NCI-H526 treated with DMSO at 0.1 percent for 48 hours (cell line): ENCODE measurements around the gene EDARADD.
"Not testable (repeated sequence)": the region's sequence is repeated elsewhere in the genome, so short reads cannot be mapped to it uniquely, and the experiment has no call there.

Experiments used
- DNase-seq: peaks from one replicate; lab custom pipeline; 2025; lab: John Stamatoyannopoulos, UW

Gene EDARADD

DNA sequence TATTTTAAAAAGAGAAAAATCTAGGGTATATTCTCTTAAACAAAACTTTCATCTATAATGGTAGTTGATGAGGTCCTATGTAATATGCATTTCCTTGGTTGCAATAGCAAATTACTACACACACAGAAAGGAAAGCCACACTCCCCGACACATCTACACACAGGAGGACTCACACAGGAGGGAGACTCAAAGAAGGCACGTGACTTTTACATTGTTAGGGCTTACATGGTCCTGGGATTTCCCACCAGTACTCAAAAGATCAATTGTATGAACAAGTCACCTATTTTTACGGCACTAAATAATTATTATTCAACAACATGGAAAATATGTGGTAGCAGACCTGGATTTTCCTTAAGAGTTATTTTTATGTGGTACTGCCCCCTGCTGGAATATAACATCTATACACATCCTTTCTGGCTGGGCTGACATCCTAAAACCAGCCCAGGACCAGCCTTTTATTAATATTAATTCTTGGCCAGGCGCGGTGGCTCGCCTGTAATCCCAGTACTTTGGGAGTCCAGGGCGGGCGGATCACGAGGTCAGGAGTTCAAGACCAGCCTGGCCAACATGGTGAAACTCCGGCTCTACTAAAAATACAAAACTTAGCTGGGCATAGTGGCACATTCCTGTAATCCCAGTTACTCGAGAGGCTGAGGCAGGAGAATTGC is 95.8 kb downstream of the EDARADD start:
- DNase-seq: peak; percentile 41

DNA sequence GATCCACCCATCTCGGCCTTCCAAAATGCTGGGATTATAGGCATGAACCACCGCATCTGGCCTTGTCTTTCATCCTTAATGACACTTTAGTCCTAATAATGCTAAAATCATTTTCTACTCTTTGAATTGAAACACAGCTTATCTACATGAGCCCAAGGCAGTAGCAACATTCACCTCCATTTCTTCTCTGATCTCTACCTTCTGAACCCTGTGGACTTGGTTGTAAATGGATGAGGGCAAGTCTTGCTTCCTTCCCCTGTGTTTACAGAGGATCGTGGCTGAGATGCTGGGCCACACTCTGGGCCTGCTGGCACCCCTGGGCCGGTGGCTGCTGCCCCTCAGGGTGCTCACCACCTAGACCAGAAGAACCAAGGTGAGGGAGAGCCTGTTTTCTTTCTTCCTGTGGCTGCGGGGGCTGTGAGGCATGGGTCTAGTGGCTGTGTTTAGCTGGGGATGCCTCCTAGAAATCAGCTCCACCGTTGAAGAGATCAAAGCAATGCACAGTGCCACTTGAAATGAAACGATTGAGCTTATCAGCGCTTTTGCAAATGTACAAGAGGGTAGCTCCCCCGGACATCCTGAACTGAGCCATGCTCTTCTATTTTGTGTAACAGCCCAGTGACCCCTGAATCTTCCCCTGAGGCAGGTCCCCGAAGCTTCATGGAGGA is 97.5 kb downstream of the EDARADD start:
- no peak for DNase-seq

DNA sequence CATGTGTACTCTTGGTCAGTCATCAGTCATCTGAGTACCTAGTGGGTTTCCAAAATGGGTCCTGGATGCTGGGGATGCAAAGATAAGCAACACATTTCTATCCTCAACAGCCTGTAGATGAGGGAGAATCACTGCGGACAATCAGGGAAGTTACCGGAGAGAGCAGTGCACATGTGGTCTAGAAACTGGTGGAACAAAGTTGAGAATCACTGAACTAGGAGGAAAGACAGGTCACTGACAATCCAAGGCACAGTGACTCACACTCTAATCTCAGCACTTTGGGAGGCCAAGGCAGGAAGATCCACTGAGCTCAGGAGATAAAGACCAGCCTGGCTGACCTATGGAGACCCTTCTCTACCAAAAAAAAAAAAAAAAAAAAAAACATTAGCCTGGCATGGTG is 98.3 kb downstream of the EDARADD start:
- no peak for DNase-seq

DNA sequence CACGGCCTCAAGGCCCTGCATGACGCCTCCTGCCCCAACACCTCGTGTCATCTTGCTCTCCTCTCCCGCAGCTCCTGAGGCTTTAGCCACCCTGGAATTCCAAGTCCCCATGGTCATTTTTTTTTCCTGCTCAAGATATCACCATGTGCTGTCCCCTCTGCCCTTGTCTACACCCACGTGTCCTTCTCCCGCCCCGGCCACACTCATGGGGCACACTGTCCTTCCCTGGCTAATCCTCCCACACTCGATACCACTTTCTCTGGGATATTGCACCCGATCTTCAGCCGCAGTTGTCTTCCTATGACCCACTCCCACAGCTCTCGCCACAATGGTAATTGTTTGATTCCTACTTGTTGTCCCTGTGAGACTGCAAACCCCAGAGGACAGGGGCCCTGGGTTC is 100.0 kb downstream of the EDARADD start:
- DNase-seq: no peak

DNA sequence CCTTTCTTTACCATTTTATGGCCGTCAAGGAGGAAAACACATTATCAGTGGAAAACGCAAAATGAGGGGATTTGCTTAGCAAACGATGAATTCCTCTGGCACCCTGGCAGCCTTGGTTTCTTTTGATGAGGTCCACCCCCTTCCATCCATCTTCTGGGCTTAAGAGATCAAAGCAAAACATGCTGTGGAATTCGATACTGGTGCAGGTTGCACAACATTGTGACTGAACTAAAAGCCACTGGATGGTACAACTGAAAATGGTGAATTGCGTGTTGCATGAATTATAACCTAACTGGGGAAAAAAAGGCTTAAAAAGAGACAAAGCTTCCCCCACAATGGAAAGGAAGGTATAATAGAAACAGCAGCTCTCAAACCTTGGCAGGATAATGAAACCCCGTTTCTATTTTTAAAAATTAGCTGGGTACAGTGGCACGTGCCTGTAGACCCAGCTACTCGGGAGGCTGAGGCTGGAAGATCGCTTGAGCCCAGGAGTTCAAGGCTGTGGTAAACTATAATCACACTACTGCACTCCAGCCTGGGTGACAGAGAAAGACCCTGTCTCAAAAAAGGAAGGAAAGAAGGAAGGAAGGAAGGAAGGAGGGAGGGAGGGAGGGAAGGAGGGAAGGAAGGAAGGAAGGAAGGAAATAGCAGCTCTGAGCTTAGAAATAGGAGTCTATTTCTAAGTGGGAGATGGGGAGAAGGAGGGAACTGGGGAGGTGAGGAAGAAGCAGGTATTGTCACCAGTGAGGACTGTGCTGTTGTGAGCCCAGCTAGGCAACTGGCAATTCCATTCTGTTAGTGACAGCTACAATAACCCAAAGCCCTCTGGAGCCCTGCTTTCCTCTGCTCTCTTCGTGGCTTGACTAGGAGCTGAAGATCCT is 100.7 kb downstream of the EDARADD start:
- no peak for DNase-seq

DNA sequence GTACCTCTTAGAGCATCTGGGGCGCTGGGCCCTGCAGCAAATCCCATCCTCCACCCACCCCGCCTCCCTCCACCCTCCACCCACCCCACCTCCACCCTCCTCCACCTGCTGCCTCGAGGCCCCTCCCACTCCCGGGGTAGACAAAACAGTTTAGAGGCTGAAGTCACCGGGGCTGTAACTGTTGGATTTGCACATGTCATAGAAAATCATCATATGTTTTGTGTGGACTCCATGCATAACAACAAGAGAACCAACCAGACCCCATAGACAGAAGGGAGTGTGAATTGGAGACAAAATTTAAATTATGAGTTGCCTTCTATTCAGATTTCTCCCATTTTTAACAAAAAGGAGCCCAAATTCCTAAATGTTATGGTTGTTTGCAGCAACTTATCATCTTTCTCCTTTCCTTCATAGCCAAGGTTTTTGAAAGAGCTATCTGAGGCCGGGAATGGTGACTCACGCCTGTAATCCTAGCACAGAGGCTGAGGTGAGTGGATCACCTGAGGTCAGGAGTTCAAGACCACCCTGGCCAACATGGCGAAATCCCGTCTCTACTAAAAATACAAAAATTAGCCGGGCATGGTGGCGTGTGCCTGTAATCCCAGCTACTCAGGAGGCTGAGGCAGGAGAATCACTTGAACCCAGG is 101.5 kb downstream of the EDARADD start:
- DNase-seq: peak; percentile 30

DNA sequence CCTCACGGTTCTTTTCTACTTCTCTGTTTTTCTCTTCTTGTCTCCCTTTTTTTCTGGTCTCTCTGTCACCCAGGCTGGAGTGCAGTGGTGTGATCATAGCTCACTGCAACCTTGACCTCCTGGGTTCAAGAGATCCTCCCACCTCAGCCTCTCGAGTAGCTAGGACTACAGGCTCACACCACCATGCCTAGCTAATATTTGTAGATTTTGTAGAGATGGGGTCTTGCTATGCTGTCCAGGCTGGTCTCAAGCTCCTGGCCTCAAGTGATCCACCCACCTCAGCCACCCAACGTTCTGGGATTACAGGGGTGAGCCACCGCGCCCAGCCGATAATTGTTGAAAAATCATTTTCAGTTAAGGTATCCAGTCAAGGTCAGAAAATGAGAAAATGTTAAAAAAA is 103.8 kb downstream of the EDARADD start:
- no peak for DNase-seq

DNA sequence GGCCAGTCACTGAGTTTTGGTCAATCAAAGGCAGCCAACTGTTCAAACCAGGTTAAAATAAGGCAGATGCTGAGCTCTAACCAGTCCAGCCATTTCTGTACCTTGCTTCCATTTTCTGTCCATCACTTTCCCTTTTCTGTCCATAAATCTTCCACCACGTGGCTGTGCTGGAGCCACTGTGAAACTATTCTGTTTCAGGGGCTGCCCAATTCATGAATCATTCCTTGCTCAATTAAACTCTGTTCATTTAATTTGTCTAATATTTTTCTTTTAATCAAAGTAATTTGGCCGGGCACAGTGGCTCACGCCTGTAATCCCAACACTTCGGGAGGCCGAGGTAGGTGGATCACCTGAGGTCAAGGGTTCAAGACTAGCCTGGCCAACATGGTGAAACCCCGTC is 107.0 kb downstream of the EDARADD start:
- no peak for DNase-seq

DNA sequence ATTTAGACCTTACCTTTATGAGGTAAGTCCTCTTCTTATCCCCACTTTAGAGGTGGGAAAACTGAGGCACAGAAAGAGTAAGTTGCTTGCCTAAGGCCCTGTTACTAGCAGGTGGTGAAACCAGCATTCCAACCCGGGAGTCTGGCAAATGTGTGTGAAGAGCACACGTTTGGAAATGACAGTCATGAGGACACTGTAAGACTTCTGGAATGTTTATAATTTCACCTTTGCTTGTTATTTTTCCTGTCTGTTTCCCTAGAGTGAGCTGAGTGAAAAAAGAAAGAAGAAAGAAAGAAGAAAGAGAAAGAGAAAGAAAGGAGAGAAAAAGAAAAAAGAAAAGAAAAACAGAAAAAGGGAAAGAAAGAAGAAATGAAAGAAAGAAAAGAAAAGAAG is 108.5 kb downstream of the EDARADD start:
- no peak for DNase-seq

DNA sequence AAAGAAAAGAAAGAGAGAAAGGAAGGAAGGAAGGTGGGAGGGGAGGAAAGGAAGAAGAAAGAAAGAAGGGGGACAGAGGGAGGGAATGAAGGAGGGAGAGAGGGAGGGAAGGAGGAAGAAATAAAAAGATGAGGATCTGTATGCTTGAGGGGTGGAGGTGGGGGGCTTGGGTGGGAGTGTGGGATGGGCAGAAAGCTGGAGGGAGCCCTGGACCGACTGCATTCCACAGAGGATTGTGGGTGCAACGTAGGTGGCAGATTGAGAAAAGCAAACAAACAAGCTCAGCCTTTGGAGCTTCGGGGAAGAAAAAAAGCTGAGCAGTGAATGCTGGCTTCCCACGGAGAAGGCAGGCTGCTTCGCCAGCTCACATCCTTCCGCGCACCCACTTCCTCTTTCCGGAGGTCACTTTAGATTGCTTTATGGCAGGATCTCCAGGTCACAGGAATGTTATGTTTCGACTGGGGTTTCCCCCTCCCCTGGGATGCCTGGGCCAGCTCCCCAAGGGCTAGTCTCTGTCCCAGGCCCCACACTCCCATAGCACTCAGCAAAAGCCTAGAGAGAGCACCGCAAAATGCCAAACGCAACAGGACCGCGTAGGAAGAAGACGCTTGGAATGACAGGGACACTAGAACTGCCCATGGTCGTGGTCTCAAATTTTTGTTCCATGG is 109.0 kb downstream of the EDARADD start:
- DNase-seq: no peak

DNA sequence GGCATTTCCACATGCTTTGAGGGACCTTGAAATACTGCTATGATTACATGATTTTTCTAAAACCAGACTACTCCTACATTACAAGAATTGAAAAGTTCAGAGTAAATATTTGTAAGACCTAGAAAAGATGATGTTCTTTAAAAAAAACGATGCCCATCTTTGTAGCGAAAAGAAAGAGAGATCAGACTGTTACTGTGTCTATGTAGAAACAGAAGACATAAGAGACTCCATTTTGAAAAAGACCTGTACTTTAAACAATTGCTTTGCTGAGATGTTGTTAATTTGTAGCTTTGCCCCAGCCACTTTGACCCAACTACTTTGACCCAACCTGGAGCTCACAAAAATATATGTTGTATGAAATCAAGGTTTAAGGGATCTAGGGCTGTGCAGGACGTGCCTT is 110.3 kb downstream of the EDARADD start:
- not testable (repeated sequence) for DNase-seq

DNA sequence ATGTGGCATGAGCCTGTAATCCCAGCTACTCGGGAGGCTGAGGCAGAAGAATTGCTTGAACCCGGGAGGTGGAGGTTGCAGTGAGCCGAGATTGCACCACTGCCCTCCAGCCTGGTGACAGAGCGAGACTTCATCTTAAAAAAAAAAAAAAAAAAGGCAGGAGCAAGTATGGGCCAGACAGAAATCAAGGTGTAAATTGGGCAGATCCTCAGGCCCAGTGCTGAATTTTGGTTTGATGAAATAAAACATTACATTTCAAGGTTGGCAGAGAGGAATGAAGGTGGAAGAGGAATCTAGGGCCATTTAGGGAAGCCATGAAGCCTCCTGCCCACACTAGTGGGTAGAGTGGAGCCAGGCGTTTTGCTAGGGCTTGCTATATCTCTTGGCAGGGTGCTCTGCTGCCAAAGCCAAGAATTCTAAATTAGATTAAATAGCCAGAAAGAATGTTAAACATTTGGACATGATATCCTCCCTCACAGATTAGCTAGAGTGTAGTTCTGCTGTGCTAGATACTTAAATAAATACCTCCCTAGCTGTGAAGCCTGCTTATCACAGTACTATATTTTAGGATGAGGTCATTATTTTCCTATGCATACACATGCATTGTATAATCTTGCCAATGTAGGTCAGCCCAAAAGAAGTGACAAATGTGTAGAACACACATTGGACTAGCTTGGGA is 113.1 kb downstream of the EDARADD start:
- DNase-seq: peak; percentile 22

DNA sequence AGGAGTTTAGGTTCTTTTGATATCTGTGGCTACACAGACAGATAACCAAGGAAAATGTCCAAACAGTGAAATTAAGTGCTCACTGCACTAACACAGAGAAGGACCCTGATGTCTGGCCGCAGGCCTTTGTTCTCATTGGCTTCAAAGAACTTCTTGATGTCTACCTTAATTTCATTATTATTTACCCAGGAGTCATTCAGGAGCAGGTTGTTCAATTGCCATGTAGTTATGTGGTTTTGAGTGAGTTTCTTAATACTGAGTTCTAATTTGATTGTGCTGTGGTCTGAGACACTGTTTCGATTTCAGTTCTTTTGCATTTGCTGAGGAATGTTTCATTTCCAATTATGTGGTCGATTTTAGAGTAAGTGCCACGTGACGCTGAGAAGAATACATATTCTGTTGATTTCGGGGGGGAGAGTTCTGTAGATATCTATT is 114.5 kb downstream of the EDARADD start:
- DNase-seq: no peak

DNA sequence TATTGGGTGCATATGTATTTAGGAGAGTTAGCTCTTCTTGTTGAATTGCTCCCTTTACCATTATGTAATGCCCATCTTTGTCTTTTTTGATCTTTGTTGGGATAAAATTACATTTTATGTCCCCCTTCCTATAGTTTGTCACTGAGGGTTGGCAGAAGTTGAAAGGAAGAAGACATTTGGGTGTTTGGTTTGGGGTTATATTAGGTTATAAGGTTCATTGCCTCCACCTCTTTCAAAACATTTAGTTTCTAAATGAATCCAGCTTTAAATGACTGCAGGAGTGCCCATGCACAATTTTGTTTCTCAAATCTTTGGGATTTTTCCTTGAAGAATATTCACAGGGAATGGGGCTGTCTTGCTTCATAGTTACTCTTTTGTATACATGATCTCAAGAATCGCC is 115.1 kb downstream of the EDARADD start:
- no peak for DNase-seq

DNA sequence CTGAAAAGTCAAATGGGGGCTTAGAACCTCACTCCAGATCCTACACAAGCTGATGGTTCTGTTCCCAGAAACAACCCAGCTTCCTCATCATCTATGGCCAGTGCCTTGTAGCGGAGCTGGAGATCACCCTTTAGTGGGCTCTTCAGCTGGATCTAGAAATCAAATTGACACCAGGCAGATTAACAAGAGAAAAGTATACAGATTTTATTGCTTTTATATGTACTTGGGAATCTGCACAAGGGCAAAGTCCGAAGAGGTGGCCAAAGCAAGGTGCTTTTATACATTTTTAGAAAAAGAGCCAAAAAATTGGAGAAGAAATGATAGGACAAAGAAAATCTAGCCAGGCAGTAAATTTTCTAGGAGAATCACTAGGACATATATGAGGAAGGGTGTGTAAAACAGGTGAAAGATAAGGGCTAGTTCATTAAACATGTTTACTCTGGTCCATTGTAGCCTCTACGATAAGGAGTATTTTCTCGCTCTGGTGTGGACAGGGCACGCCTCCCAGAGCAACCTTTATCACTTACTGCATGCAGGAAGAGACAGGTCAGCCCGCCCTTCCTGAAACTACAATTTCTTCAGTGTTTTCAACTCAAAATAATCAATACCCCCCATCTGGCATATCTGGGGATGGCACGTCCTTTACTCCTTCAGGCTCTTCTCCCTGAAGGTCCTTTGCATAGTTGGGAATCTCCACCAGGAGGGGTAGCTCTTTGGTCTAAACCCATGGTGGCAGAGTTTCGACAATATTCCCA is 115.7 kb downstream of the EDARADD start:
- no peak for DNase-seq

DNA sequence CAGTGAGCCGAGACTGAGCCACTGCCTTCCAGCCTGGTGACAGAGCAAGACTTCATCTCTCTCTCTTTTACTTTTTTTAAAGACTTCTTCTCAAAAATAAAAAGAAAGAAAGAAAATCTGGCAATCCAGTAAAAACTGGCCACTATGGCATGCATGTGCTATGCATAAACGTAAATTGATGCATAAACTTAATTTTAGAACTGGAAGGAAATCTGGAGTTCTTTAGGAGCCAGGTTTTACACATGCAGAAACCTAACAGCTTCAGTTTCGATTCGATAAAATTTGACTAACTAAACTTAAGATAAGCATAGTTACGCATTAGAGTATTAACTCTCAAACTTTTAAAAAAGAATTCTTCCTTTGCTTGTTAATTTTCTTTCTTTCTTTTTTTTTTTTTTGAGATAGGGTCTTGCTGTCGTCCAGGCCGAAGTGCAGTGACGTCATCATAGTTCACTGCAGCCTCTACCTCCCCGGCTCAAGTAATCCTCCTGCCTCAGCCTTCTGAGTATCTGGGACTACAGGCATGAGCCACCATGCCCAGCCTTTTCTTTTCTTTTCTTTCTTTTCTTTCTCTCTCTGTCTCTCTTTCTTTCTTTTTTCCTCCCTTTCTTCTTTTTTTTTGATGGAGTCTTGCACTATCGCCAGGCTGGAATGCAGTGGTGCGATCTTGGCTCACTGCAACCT is 117.8 kb downstream of the EDARADD start:
- DNase-seq: no peak

DNA sequence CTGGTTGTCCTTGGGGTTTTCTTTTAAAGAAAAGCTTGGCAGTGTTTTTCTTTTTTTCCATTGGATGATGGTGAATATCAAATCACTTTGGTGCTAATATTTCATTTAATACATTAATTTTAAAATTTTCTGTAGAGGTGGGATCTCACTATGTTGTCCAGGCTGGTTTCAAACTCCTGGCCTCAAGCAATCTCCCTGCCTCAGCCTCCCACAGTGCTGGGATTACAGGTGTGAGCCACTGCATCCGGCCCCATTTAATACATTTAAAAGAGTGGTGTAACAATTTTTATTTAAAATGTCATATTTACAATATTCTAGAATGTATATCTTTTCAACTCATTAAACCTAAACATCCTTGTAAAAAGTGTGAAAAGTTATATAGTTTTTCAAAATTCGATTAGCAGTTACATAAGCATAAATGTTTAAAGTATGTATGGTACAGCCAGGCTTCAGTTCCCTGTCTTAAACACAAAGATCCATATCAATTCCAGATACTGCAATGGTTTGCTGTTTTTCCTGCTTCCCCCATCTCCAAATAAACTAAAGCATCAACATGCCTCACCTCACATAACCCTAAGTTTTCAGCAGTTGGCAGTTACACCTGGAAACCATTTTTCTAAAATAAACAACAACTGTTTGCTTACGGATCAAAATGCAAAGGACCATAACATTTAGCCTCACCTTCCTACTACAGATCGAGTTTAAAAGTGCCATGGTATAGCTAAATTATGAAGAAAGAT is 120.8 kb downstream of the EDARADD start:
- DNase-seq: peak; percentile 89

DNA sequence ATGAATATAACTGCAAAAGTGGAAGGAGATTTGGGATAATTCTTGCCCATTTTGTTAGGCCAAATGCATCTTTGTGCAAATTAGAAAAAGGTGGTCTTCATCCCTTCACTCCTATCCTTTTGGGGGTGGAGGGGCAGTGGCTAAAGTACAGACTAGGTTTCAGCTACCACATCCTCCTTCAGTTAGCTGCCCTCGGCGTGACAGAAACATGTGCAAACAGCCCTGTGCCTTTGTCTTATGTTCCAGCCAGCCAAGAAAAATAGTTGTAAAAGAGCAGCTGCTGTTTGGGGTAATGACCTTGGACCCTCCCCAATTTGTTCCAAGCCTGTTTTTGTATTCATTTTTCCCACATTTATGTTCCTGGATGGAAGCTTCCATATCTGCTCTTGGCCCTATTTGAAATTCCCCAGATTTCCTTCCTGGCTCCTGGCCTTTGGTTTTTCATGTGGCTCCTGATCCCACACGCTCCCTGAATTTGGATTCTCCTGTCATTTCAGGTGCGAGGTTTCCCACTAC is 121.4 kb downstream of the EDARADD start:
- DNase-seq: peak; percentile 89
